ENCODE measurements around the gene CEP78.
"Not testable (repeated sequence)": the region's sequence is repeated elsewhere in the genome, so short reads cannot be mapped to it uniquely, and the experiment has no call there.

DNA sequence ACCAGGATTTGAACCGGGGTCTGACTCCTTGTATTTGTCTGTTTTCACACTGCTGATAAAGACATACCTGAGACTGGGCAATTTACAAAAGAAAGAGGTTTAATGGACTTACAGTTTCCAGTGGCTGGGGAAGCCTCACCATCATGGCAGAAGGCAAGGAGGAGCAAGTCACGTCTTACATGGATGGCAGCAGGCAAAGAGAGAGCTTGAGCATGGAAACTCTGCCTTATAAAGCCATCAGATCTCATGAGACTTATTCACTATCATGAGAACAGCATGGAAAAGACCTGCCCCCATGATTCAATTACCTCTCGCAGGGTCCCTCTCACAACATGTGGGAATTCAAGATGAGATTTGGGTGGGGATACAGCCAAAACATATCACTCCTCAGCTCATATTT lies 14.0 kb upstream of the CEP78 start:
- TF ChIP-seq POLR2AphosphoS5 (IDR thresholded peaks at IDR 0.05; ENCODE audit: insufficient read depth in 1 of 2, low read depth in 1 of 2); CTCF (IDR thresholded peaks at IDR 0.05): not testable (repeated sequence)
